ENCODE results near the gene TMEM212.

- TF ChIP-seq EZH2 (IDR thresholded peaks at IDR 0.05; ENCODE audit: insufficient read depth, low read length) (no peak), CTCF (IDR thresholded peaks at IDR 0.05; ENCODE audit: insufficient read depth, low read depth, low read length) (no peak)
Observed at GRCh38 chr3:171862993-171863521, 19.9 kb downstream of the TMEM212 start.
